Activated CD8-positive, alpha-beta T cell treated with anti-CD3 and anti-CD28 coated beads for 36 hours (primary cell): ENCODE results near the gene PRKX. TPM values are rescaled to one million over a fixed set of nuclear protein-coding genes. Genes with fewer than 3 reads are reported as not detected.

Source experiments
- ATAC-seq: fragments of 200-7000 bp; cut with Tn5 transposase; one replicate; pipeline ENCODE4 v1.10.0; 2021; ENCODE audit warnings: mild to moderate bottlenecking, moderate library complexity
- CTCF ChIA-PET: fragments of 350-600 bp; sonication (Branson Sonifier 250); formaldehyde crosslinking; loops from one replicate; lab custom pipeline; 2021; ENCODE audit warnings: antibody characterized with exemption; lab: Charles Lee
- POLR2A ChIA-PET: fragments of 350-600 bp; sonication (Branson Sonifier 250); formaldehyde crosslinking; loops from one replicate; lab custom pipeline; 2021; ENCODE audit warnings: antibody characterized with exemption; lab: Charles Lee
- DNase-seq: peaks from one replicate; pipeline ENCODE4 v3.0.0-alpha.2; 2020
- H3K27ac Mint-ChIP-seq: one replicate; pipeline ENCODE4 v1.8.0; 2021; ENCODE audit warnings: mild to moderate bottlenecking, mixed read lengths
- H3K27me3 Mint-ChIP-seq: one replicate; pipeline ENCODE4 v1.8.0; 2021; ENCODE audit warnings: mixed read lengths
- H3K36me3 Mint-ChIP-seq: one replicate; pipeline ENCODE4 v1.8.0; 2021; ENCODE audit warnings: low read depth, mixed read lengths
- H3K4me1 Mint-ChIP-seq: one replicate; pipeline ENCODE4 v1.8.0; 2021; ENCODE audit warnings: low read depth, mixed read lengths
- H3K4me3 Mint-ChIP-seq: one replicate; pipeline ENCODE4 v1.8.0; 2021; ENCODE audit warnings: mild to moderate bottlenecking, moderate library complexity, mixed read lengths
- H3K9me3 Mint-ChIP-seq: one replicate; pipeline ENCODE4 v1.8.0; 2021; ENCODE audit warnings: mixed read lengths
- CTCF ChIP-seq: fragments of 200-600 bp; IDR thresholded peaks from one replicate; pipeline ENCODE4 v1.8.0; 2022; ENCODE audit warnings: antibody characterized with exemption, mild to moderate bottlenecking
- intact Hi-C: fragments of 100-400 bp; cut with micrococcal nuclease; formaldehyde crosslinking; loops from one replicate; pipeline ENCODE4 v1.10.0; 2022
- total RNA-seq, 2 experiments: library from RNA; stranded (reverse); gene quantifications; one replicate each; pipeline ENCODE4 v1.2.3, GENCODE V29; 2021

The PRKX gene
- total RNA-seq, 2 experiments from 2014 or later = 54.4 to 59.9 TPM

DNA sequence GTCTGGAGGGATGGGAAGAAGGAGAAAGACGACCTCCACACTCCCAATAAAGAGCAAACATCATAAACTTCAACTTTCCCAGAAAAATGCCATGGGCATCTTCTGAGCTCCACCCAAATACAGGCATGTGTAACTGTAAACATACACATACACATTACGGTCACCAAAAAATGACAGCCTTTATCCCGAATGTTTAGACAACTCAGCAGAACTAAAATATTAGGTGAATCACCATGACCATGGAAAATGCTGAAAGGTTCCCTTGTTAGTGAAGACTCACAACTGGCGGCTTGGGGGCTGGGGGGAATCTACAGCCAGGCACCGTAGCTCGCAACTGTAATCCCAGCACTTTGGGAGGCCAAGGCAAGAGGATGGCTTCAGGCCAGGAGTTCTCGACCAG, 33.0 kb downstream of the PRKX start:
- Mint-ChIP-seq H3K27me3 (no peaks in the 10 kb centered on the region), H3K27ac (no peak overlapping the region), H3K4me3 (no peak overlapping the region), H3K36me3 (peaks cover 4% of the 10 kb centered on the region), H3K4me1 (peaks cover 19% of the 10 kb centered on the region), H3K9me3 (no peaks in the 10 kb centered on the region)
- POLR2A ChIA-PET = no interaction called here
- CTCF ChIA-PET = no interaction called here
- no peak for TF ChIP-seq CTCF
- ATAC-seq = no peak
- no peak for DNase-seq
- intact Hi-C loops = no loop called here

- H3K4me1 Mint-ChIP-seq = peaks cover 17% of the 10 kb centered on the region
- CTCF ChIA-PET = no interaction called here
Observed at GRCh38 chrX:3679669-3680068, 33.8 kb downstream of the PRKX start.

DNA sequence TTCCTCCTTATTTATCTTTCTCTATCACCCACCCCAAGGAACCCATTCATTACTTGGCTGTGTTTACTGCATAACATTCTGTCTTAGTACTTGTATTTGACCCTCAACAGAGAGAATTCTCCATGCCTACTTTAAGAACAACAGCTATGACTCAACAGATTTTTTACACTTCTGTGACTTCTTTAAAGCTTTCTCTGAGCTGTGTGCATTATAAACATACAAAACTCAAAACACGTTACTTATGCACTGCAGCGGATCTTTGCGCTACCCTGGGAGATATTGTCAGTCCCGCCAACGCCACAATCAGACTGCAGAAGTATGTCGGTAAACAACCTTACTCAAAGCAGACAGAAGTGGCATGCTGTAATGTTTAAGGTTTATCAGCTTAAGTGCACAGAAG, 35.1 kb downstream of the PRKX start:
- ATAC-seq (no peak), DNase-seq (no peak)
- intact Hi-C loops = no loop called here
- no peaks in the 10 kb centered on the region for H3K27me3 Mint-ChIP-seq
- H3K9me3 Mint-ChIP-seq = no peaks in the 10 kb centered on the region
- ChIA-PET POLR2A (no interaction called here), CTCF (no interaction called here)
- H3K36me3 Mint-ChIP-seq = peaks cover 10% of the 10 kb centered on the region
- peaks cover 17% of the 10 kb centered on the region for H3K4me1 Mint-ChIP-seq
- no peak overlapping the region for H3K4me3 Mint-ChIP-seq
- H3K27ac Mint-ChIP-seq = no peak overlapping the region
- no peak for TF ChIP-seq CTCF

More at GRCh38 chrX:3679669-3680068, 33.8 kb downstream of the PRKX start:
- intact Hi-C loops = no loop called here
- POLR2A ChIA-PET = no interaction called here
- DNase-seq = no peak
- Mint-ChIP-seq H3K9me3 (no peaks in the 10 kb centered on the region), H3K27ac (no peak overlapping the region), H3K4me3 (no peak overlapping the region), H3K36me3 (peaks cover 4% of the 10 kb centered on the region), H3K27me3 (no peaks in the 10 kb centered on the region)
- ATAC-seq = no peak
- no peak for TF ChIP-seq CTCF

- peaks cover 17% of the 10 kb centered on the region for H3K4me1 Mint-ChIP-seq
- no peak for ATAC-seq
- no peak for DNase-seq
- TF ChIP-seq CTCF = no peak
- no peaks in the 10 kb centered on the region for H3K27me3 Mint-ChIP-seq
- POLR2A ChIA-PET = no interaction called here
- no peak overlapping the region for H3K27ac Mint-ChIP-seq
- H3K9me3 Mint-ChIP-seq = no peaks in the 10 kb centered on the region
- no peak overlapping the region for H3K4me3 Mint-ChIP-seq
- CTCF ChIA-PET = interaction anchor here (1.0 kb wide), 1 partner anchor 23 kb away, joined by 3 read pairs; no protein-coding TSS in a partner anchor
- H3K36me3 Mint-ChIP-seq = peaks cover 23% of the 10 kb centered on the region
- intact Hi-C loops = no loop called here
Observed at GRCh38 chrX:3674881-3675280, 38.6 kb downstream of the PRKX start.

GRCh38 chrX:3669841-3670475, 43.5 kb downstream of the PRKX start:
- no peak for ATAC-seq
- intact Hi-C loops = no loop called here

More at GRCh38 chrX:3669841-3670475, 43.5 kb downstream of the PRKX start:
- H3K4me1 Mint-ChIP-seq = no peaks in the 10 kb centered on the region
- POLR2A ChIA-PET = interaction anchor here (0.5 kb wide), 1 partner anchor 541 kb away, joined by 3 read pairs; no protein-coding TSS in a partner anchor
- H3K9me3 Mint-ChIP-seq = no peaks in the 10 kb centered on the region
- H3K4me3 Mint-ChIP-seq = no peak overlapping the region
- no peak for DNase-seq
- TF ChIP-seq CTCF = no peak
- peaks cover 36% of the 10 kb centered on the region for H3K36me3 Mint-ChIP-seq
- H3K27ac Mint-ChIP-seq = no peak overlapping the region
- H3K27me3 Mint-ChIP-seq = no peaks in the 10 kb centered on the region
- CTCF ChIA-PET = interaction anchor here (0.6 kb wide), 1 partner anchor 105 kb away, joined by 3 read pairs; no protein-coding TSS in a partner anchor
